ENCODE data around the gene MASP1. TPM values are rescaled to one million over a fixed set of nuclear protein-coding genes. Genes with fewer than 3 reads are reported as not detected.

The MASP1 gene
- total RNA-seq (2021; ENCODE audit: unreplicated experiment) (not detected), Bru-seq, nascent RNA (percentile 13 among the genes with signal in this experiment), BruChase-seq, experiment 1, labeled RNA remaining after a 6-hour chase (percentile 7 among the genes with signal in this experiment), BruChase-seq, experiment 2, labeled RNA remaining after a 2-hour chase (percentile 14 among the genes with signal in this experiment)
- polyA plus RNA-seq (2012): 0.05 and 0.36 TPM in 2 replicates
- long read RNA-seq, partial matches to known transcripts: 0 of 1 reads
- long read RNA-seq, other reads (novel, unspliced or antisense): 1 of 1 reads

- RAD21 ChIA-PET (ENCODE audit: low non-redundant PET in 1 of 2, low total read pairs in 2 of 2, uncharacterized antibody in 2 of 2, unreplicated experiment in 2 of 2): no interaction called here
- Histone ChIP-seq H3K4me2 (ENCODE audit: low read length) (no peak within 1 kb of the TSS), H3K27me3 (ENCODE audit: insufficient read depth, low read length) (peaks cover 14% of the 10 kb centered on the region; the same call in 1 of the 2 replicates), H3K79me2 (ENCODE audit: insufficient read depth, low read length) (no peaks in the 10 kb centered on the region), H3K27ac (ENCODE audit: low read depth, low read length) (no peak within 1 kb of the TSS), H3K4me3 (replicated peaks in 1 of 2; ENCODE audit: low read depth in 1 of 2, low read length in 2 of 2) (no peak within 1 kb of the TSS), H2AFZ (ENCODE audit: low read depth, low read length, poor library complexity, severe bottlenecking) (no peak within 1 kb of the TSS), H3K4me1 (ENCODE audit: control insufficient read depth in 1 of 2, insufficient read depth in 2 of 2, low read length in 2 of 2) (no peaks in the 10 kb centered on the region), H3K36me3 (ENCODE audit: control insufficient read depth in 1 of 2, insufficient read depth in 2 of 2, low read length in 2 of 2) (no peaks in the 10 kb centered on the region), H3K9me3 (ENCODE audit: control insufficient read depth in 1 of 2, insufficient read depth in 1 of 2, low read depth in 1 of 2, low read length in 2 of 2) (no peaks in the 10 kb centered on the region), H3K9ac (ENCODE audit: low read length) (no peak within 1 kb of the TSS), H3K9me2 (ENCODE audit: insufficient read depth) (no peaks in the 10 kb centered on the region), H4K20me1 (ENCODE audit: insufficient read depth) (no peaks in the 10 kb centered on the region)
- POLR2A ChIA-PET: no interaction called here
- intact Hi-C loops (cut with micrococcal nuclease): loop anchor here (10.0 kb wide), 1 partner anchor 447 kb away; the partner anchor contains the start of gene ADIPOQ
- no peak for DNase-seq (ENCODE audit: low read depth, low spot score)
- CTCF ChIA-PET: no interaction called here
- ATAC-seq: no peak
- no TSS peak for BruUV-seq (replicated peaks)
- no peak for TF ChIP-seq EZH2phosphoT487 (IDR thresholded peaks at IDR 0.05; ENCODE audit: borderline replicate concordance)
- TF ChIP-seq ELF1 (IDR thresholded peaks at IDR 0.05; ENCODE audit: borderline replicate concordance, low read depth): no peak
- TF ChIP-seq SIN3A (IDR thresholded peaks at IDR 0.05; ENCODE audit: low read depth): no peak
- TF ChIP-seq EGR1 (IDR thresholded peaks at IDR 0.05; ENCODE audit: low read depth): no peak
- TF ChIP-seq SP1 (IDR thresholded peaks at IDR 0.05; ENCODE audit: low read depth): no peak
- no peak for TF ChIP-seq TCF7L2 (IDR thresholded peaks at IDR 0.05; ENCODE audit: borderline replicate concordance, extremely low read depth, insufficient read depth, insufficient read length)
Measured at GRCh38 chr3:187291512-187292132, at the start of gene MASP1. TSS of gene MASP1 (minus strand) at chr3:187291737. CDS start at chr3:187291632, 105 bp downstream.

- Histone ChIP-seq H3K27ac (ENCODE audit: low read depth, low read length) (no peak overlapping the region), H4K20me1 (ENCODE audit: insufficient read depth) (no peaks in the 10 kb centered on the region), H3K79me2 (ENCODE audit: insufficient read depth, low read length) (no peaks in the 10 kb centered on the region), H3K9me2 (ENCODE audit: insufficient read depth) (no peaks in the 10 kb centered on the region), H3K4me1 (ENCODE audit: control insufficient read depth in 1 of 2, insufficient read depth in 2 of 2, low read length in 2 of 2) (no peaks in the 10 kb centered on the region), H3K9ac (ENCODE audit: low read length) (no peak overlapping the region), H3K4me2 (ENCODE audit: low read length) (no peak overlapping the region), H2AFZ (ENCODE audit: low read depth, low read length, poor library complexity, severe bottlenecking) (no peak overlapping the region), H3K36me3 (ENCODE audit: control insufficient read depth in 1 of 2, insufficient read depth in 2 of 2, low read length in 2 of 2) (no peaks in the 10 kb centered on the region), H3K27me3 (ENCODE audit: insufficient read depth, low read length) (peaks cover 14% of the 10 kb centered on the region; the same call in 1 of the 2 replicates), H3K4me3 (replicated peaks in 1 of 2; ENCODE audit: low read depth in 1 of 2, low read length in 2 of 2) (no peak overlapping the region), H3K9me3 (ENCODE audit: control insufficient read depth in 1 of 2, insufficient read depth in 1 of 2, low read depth in 1 of 2, low read length in 2 of 2) (no peaks in the 10 kb centered on the region)
- no TSS peak for BruUV-seq (replicated peaks)
- CTCF ChIA-PET: no interaction called here
- POLR2A ChIA-PET: no interaction called here
- intact Hi-C loops (cut with micrococcal nuclease): no loop called here
- ATAC-seq: no peak
- RAD21 ChIA-PET (ENCODE audit: low non-redundant PET in 1 of 2, low total read pairs in 2 of 2, uncharacterized antibody in 2 of 2, unreplicated experiment in 2 of 2): no interaction called here
- DNase-seq (ENCODE audit: low read depth, low spot score): no peak
- TF ChIP-seq REST (IDR thresholded peaks at IDR 0.05; ENCODE audit: low read depth) (no peak), YY1 (IDR thresholded peaks at IDR 0.05; ENCODE audit: extremely low read depth, insufficient replicate concordance, low read depth, low read length) (no peak), TCF7L2 (IDR thresholded peaks at IDR 0.05; ENCODE audit: borderline replicate concordance, extremely low read depth, insufficient read depth, insufficient read length) (no peak), ZBTB33 (IDR thresholded peaks at IDR 0.05; ENCODE audit: extremely low read depth, insufficient replicate concordance, low read length) (no peak), POLR2A (IDR thresholded peaks at IDR 0.05; ENCODE audit: borderline replicate concordance, extremely low read depth, insufficient read depth, insufficient read length) (no peak), ZNF274 (IDR thresholded peaks at IDR 0.05; ENCODE audit: low read depth, low read length) (no peak), CEBPB (IDR thresholded peaks at IDR 0.05; ENCODE audit: low read depth) (no peak), JUND (IDR thresholded peaks at IDR 0.05) (no peak), FOSL1 (IDR thresholded peaks at IDR 0.05; ENCODE audit: low read depth) (no peak)
Measured at GRCh38 chr3:187340578-187340977, 49.0 kb upstream of the MASP1 start.
